Testis (tissue), 3 donors: Measurements from ENCODE around the gene IFI27L2. TPM values are rescaled to one million over a fixed set of nuclear protein-coding genes. Genes with fewer than 3 reads are reported as not detected.

ENCODE experiments used
- DNase-seq: peaks from one replicate; pipeline ENCODE4 v3.0.0-alpha.2; 2019
- H3K27ac ChIP-seq, 2 donors: fragments of 200-600 bp; sonication (generic); one replicate each; pipeline ENCODE4 v1.5.1; 2019
- H3K27me3 ChIP-seq: fragments of 200-600 bp; sonication (generic); one replicate; pipeline ENCODE4 v1.5.1; 2019
- H3K36me3 ChIP-seq: fragments of 200-600 bp; sonication (generic); one replicate; pipeline ENCODE4 v1.5.1; 2017; ENCODE audit warnings: low read depth; ENCODE audit errors: missing control alignments
- H3K4me1 ChIP-seq: fragments of 200-600 bp; sonication (generic); one replicate; pipeline ENCODE4 v1.5.1; 2019
- H3K4me3 ChIP-seq, 2 donors: fragments of 200-600 bp; sonication (generic); one replicate each; pipeline ENCODE4 v1.5.1; 2017 to 2019
- H3K9me3 ChIP-seq: fragments of 200-600 bp; sonication (generic); one replicate; pipeline ENCODE4 v1.5.1; 2017
- CTCF ChIP-seq, 3 experiments: fragments of 450-650 bp in 2 of 3; fragments of 200-600 bp in 1 of 3; sonication (generic) in 1 of 3; IDR thresholded peaks; one replicate each; pipeline ENCODE4 v1.5.1; 2016 to 2019; ENCODE audit warnings: antibody characterized with exemption in 3 of 3, mild to moderate bottlenecking in 2 of 3, moderate library complexity in 1 of 3
- POLR2A ChIP-seq: fragments of 450-650 bp; IDR thresholded peaks from one replicate; pipeline ENCODE4 v1.6.1; 2017; ENCODE audit warnings: antibody characterized with exemption, mild to moderate bottlenecking, moderate library complexity
- WGBS, 2 donors: methylation state at CpG; one replicate each; pipeline ENCODE4 v1.1.5; 2018; 5-methylcytosine and 5-hydroxymethylcytosine counted together
- intact Hi-C: fragments of 100-400 bp; cut with DNase I; formaldehyde crosslinking; loops from one replicate; pipeline ENCODE4 v1.15.1; 2023; ENCODE audit warnings: low total_unique reads
- polyA plus RNA-seq: library from polyadenylated mRNA; stranded (reverse); fragments of 350-450 nt; fragmentation: Illumina TruSeq; extraction: RNeasy Lipid Tissue Mini Kit (QIAGEN cat#74804); gene quantifications from one replicate; pipeline ENCODE4 v1.2.3, GENCODE V29; 2014; ENCODE audit warnings: low read depth, low replicate concordance; ENCODE audit not compliant: insufficient read depth
- total RNA-seq, 2 donors: library from RNA; depleted of rRNA; stranded (reverse); fragments of >200 nt; gene quantifications; one replicate each; pipeline ENCODE4 v1.2.3, GENCODE V29; 2016

IFI27L2 gene
- total and polyA plus RNA-seq, 3 donors from 2014 or later = 71.8 to 187 (median 182) TPM

- DNase-seq = no peak
- no peaks in the 10 kb centered on the region for H3K9me3 ChIP-seq
- H3K4me1 ChIP-seq = peaks cover 4% of the 10 kb centered on the region
- H3K36me3 ChIP-seq = no peaks in the 10 kb centered on the region
- no peak overlapping the region for H3K4me3 ChIP-seq
- WGBS, 2 donors = 66 to 74% methylated on average over 5 of the region's 5 CpGs
- H3K27ac ChIP-seq = no peak overlapping the region
- TF ChIP-seq CTCF (IDR thresholded peaks at IDR 0.05) = no peak
- no peak for TF ChIP-seq POLR2A
- intact Hi-C loops = no loop called here
- H3K27me3 ChIP-seq = no peaks in the 10 kb centered on the region
Measured at GRCh38 chr14:94172545-94172944, 43.1 kb upstream of the IFI27L2 start.

- Histone ChIP-seq H3K4me1 (peaks cover 4% of the 10 kb centered on the region), H3K27ac (no peak overlapping the region), H3K36me3 (no peaks in the 10 kb centered on the region), H3K4me3 (no peak overlapping the region), H3K9me3 (no peaks in the 10 kb centered on the region), H3K27me3 (no peaks in the 10 kb centered on the region)
- intact Hi-C loops = no loop called here
- TF ChIP-seq POLR2A (no peak), CTCF (IDR thresholded peaks at IDR 0.05) (no peak)
- no peak for DNase-seq
- WGBS, 2 donors = 59 to 61% methylated on average over 3 of the region's 3 CpGs
Measured at GRCh38 chr14:94171208-94171607, 41.8 kb upstream of the IFI27L2 start.

GRCh38 chr14:94170136-94170535, 40.7 kb upstream of the IFI27L2 start:
- Histone ChIP-seq H3K4me3 (no peak overlapping the region), H3K27me3 (no peaks in the 10 kb centered on the region), H3K27ac (no peak overlapping the region), H3K36me3 (no peaks in the 10 kb centered on the region), H3K4me1 (no peaks in the 10 kb centered on the region), H3K9me3 (no peaks in the 10 kb centered on the region)
- 77 to 83% methylated on average over 6 of the region's 6 CpGs for WGBS, 2 donors
- intact Hi-C loops = no loop called here
- TF ChIP-seq POLR2A (no peak), CTCF (IDR thresholded peaks at IDR 0.05) (no peak)
- no peak for DNase-seq

GRCh38 chr14:94165744-94166143, 36.3 kb upstream of the IFI27L2 start:
- intact Hi-C loops = no loop called here
- 93 to 96% methylated on average over 3 of the region's 3 CpGs for WGBS, 2 donors

GRCh38 chr14:94164685-94165431, 35.5 kb upstream of the IFI27L2 start:
- no peak for DNase-seq
- Histone ChIP-seq H3K36me3 (no peaks in the 10 kb centered on the region), H3K4me3 (no peak overlapping the region), H3K4me1 (peaks cover 27% of the 10 kb centered on the region), H3K27me3 (no peaks in the 10 kb centered on the region), H3K9me3 (no peaks in the 10 kb centered on the region), H3K27ac (no peak overlapping the region)
- WGBS, 2 donors = 45 to 51% methylated on average over 14 to 26 of the region's 26 CpGs
- TF ChIP-seq POLR2A (no peak), CTCF (IDR thresholded peaks at IDR 0.05) (no peak)
- intact Hi-C loops = no loop called here

More at GRCh38 chr14:94165744-94166143, 36.3 kb upstream of the IFI27L2 start:
- Histone ChIP-seq H3K36me3 (no peaks in the 10 kb centered on the region), H3K27ac (no peak overlapping the region), H3K27me3 (no peaks in the 10 kb centered on the region), H3K4me3 (no peak overlapping the region), H3K9me3 (no peaks in the 10 kb centered on the region), H3K4me1 (peaks cover 24% of the 10 kb centered on the region)
- TF ChIP-seq POLR2A = no peak
- DNase-seq = no peak
